H1 (cell line): ENCODE measurements around the gene FBLN5. TPM values are rescaled to one million over a fixed set of nuclear protein-coding genes. Genes with fewer than 3 reads are reported as not detected.

ENCODE experiments used
- GABPA ChIP-seq: IDR thresholded peaks from 2 replicates; pipeline ENCODE4 v1.6.1; 2011; ENCODE audit warnings: mild to moderate bottlenecking, low read length, moderate library complexity, borderline replicate concordance; ENCODE audit not compliant: insufficient read depth
- SP1 ChIP-seq: IDR thresholded peaks from 2 replicates; pipeline ENCODE4 v1.6.1; 2011; ENCODE audit warnings: low read depth, low read length
- SP4 ChIP-seq: IDR thresholded peaks from 2 replicates; pipeline ENCODE4 v1.6.1; 2012; ENCODE audit warnings: low read length, inconsistent platforms
- SUZ12 ChIP-seq: fragments of 200-600 bp; sonication (generic); IDR thresholded peaks from 2 replicates; pipeline ENCODE4 v1.6.1; 2012; ENCODE audit warnings: mild to moderate bottlenecking, inconsistent platforms, low read length, moderate library complexity, mixed read lengths
- TEAD4 ChIP-seq: IDR thresholded peaks from 2 replicates; pipeline ENCODE4 v1.6.1; 2012; ENCODE audit warnings: low read depth, low read length, inconsistent platforms, mixed read lengths
- polyA plus RNA-seq, 7 experiments: library from polyadenylated mRNA; depleted of rRNA in 3 of 7; stranded (reverse) in 5 of 7; unstranded in 2 of 7; fragments of >200 nt in 5 of 7; fragments of 200-250 nt in 2 of 7; gene quantifications; 1 replicate in 5 of 7; 2 replicates in 1 of 7; 4 replicates in 1 of 7; pipeline versions ENCODE4 v1.2.1 to v1.2.3, GENCODE V29; 2011 to 2013; ENCODE audit warnings: missing spikeins in 2 of 7, mixed read lengths in 2 of 7
- total RNA-seq: library from RNA; stranded (reverse); fragmentation: NEBNext Ultra II Directional; extraction: Animal tissue kit (Norgen Biotek cat#: 25700); gene quantifications from 2 replicates; pipeline ENCODE4 v1.2.1, GENCODE V29; 2021

Gene FBLN5
- total and polyA plus RNA-seq, 2 of the 8 experiments (the other 6 are each of a cell fraction or from before 2014, with no cell fraction given), result 0.88 to 3.5 TPM

DNA sequence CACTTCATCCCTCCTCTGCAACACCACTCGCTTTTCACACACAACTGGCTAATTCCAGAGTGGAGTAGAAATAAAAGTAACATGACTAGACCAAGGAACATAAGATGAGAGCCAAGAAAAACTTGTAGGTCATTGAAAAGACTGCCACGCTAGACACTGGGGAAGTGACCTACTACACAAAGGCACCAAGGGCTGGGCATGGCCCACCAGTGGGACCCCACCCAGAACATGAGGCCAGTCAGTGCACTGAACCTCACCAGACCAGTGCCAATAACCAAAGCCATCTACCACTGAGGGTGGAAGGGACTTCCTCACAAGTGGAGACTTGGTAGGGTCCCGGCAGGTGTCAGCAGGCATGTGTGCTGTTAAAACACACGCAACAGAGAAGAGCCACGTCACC lies 19.7 kb downstream of the FBLN5 start (continued):
- TF ChIP-seq SUZ12, result no peak
- TF ChIP-seq TEAD4, result no peak
- no peak for TF ChIP-seq SP1
- TF ChIP-seq SP4, result no peak
- no peak for TF ChIP-seq GABPA
